H1 (cell line): ENCODE data around the gene NDUFB5. TPM values are rescaled to one million over a fixed set of nuclear protein-coding genes. Genes with fewer than 3 reads are reported as not detected.
A peak's percentile ranks its signal among the peaks of the same experiment; 100 is the strongest.

ENCODE experiments used
- CHD1 ChIP-seq: IDR thresholded peaks from 2 replicates; pipeline ENCODE4 v1.6.1; 2012; ENCODE audit warnings: low read depth, low read length, improper control_type of control experiment
- CREB1 ChIP-seq: IDR thresholded peaks from 2 replicates; pipeline ENCODE4 v1.6.1; 2012; ENCODE audit warnings: inconsistent platforms
- FOSL1 ChIP-seq: IDR thresholded peaks from 2 replicates; pipeline ENCODE4 v1.6.1; 2011; ENCODE audit warnings: mild to moderate bottlenecking, low read depth, low read length, moderate library complexity; ENCODE audit not compliant: insufficient read depth
- JUN ChIP-seq: IDR thresholded peaks from 2 replicates; pipeline ENCODE4 v1.6.1; 2011; ENCODE audit warnings: low read depth, mild to moderate bottlenecking, improper control_type of control experiment, low read length
- MAFK ChIP-seq: IDR thresholded peaks from 2 replicates; pipeline ENCODE4 v1.6.1; 2012; ENCODE audit warnings: low read depth, mild to moderate bottlenecking, improper control_type of control experiment, low read length
- RNF2 ChIP-seq: fragments of 200-900, 300-1000 bp; sonication (generic); IDR thresholded peaks from 2 replicates; pipeline ENCODE4 v1.7.1; 2016; ENCODE audit warnings: borderline replicate concordance, low read depth, mild to moderate bottlenecking, antibody characterized with exemption, low read length; ENCODE audit not compliant: poor library complexity, severe bottlenecking; ENCODE audit errors: missing control alignments
- SP1 ChIP-seq: IDR thresholded peaks from 2 replicates; pipeline ENCODE4 v1.6.1; 2011; ENCODE audit warnings: low read depth, low read length
- SUZ12 ChIP-seq: fragments of 200-600 bp; sonication (generic); IDR thresholded peaks from 2 replicates; pipeline ENCODE4 v1.6.1; 2012; ENCODE audit warnings: mild to moderate bottlenecking, inconsistent platforms, low read length, moderate library complexity, mixed read lengths
- TCF12 ChIP-seq: IDR thresholded peaks from 2 replicates; pipeline ENCODE4 v1.6.1; 2011; ENCODE audit warnings: low read depth, mild to moderate bottlenecking, low read length
- YY1 ChIP-seq: IDR thresholded peaks from 2 replicates; pipeline ENCODE4 v1.6.1; 2011; ENCODE audit warnings: low read depth, mild to moderate bottlenecking, low read length
- polyA plus RNA-seq, 7 experiments: library from polyadenylated mRNA; depleted of rRNA in 3 of 7; stranded (reverse) in 5 of 7; unstranded in 2 of 7; fragments of >200 nt in 5 of 7; fragments of 200-250 nt in 2 of 7; gene quantifications; 1 replicate in 5 of 7; 2 replicates in 1 of 7; 4 replicates in 1 of 7; pipeline versions ENCODE4 v1.2.1 to v1.2.3, GENCODE V29; 2011 to 2013; ENCODE audit warnings: missing spikeins in 2 of 7, mixed read lengths in 2 of 7
- total RNA-seq: library from RNA; stranded (reverse); fragmentation: NEBNext Ultra II Directional; extraction: Animal tissue kit (Norgen Biotek cat#: 25700); gene quantifications from 2 replicates; pipeline ENCODE4 v1.2.1, GENCODE V29; 2021
- TF ChIP-seq, protein P1 (sequence below): fragments of 300-600 bp; sonication (generic); IDR thresholded peaks from 2 replicates; pipeline ENCODE4 v1.7.1; 2012; ENCODE audit warnings: low read length, moderate library complexity, mild to moderate bottlenecking, inconsistent platforms; ENCODE audit not compliant: insufficient replicate concordance

The NDUFB5 gene
- total and polyA plus RNA-seq, 2 of the 8 experiments (the other 6 are each of a cell fraction or from before 2014, with no cell fraction given), result 46.1 to 85.8 TPM

DNA sequence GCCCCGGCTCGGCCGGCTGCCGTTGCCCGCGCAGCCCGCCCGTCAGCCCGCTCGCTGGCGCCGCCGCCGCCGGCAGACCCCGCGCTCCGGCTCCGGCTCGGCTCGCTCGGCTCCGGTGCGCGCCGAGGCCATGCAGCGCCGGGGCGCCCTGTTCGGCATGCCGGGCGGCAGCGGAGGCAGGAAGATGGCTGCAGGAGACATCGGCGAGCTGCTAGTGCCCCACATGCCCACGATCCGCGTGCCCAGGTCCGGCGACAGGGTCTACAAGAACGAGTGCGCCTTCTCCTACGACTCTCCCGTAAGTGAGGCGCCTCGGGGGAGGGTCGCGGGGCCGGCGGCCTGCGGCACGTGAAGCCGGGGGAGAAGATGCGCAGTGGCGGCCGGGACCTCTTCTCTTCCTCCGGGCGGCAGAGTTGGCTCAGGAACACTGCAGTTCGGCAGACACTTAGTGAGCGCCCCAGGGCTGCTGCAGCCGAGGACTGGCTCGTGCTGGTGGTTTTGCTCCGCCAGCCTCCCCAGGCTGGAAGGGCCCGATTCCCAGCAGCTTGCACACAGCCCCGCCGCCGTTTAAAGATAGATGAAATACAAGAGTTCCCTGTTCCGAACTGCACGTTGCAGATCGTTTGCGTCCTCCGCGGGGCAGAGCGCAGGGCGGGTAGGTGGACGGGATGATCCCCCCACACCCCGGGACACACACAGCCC is 48.7 kb downstream of the NDUFB5 start (continued):
- TF ChIP-seq RNF2, result no peak
- no peak for TF ChIP-seq MAFK
- TF ChIP-seq SUZ12, result peak; percentile 40; the same call in 1 of the 2 replicates
- TF ChIP-seq FOSL1, result no peak
- TF ChIP-seq, protein P1, sequence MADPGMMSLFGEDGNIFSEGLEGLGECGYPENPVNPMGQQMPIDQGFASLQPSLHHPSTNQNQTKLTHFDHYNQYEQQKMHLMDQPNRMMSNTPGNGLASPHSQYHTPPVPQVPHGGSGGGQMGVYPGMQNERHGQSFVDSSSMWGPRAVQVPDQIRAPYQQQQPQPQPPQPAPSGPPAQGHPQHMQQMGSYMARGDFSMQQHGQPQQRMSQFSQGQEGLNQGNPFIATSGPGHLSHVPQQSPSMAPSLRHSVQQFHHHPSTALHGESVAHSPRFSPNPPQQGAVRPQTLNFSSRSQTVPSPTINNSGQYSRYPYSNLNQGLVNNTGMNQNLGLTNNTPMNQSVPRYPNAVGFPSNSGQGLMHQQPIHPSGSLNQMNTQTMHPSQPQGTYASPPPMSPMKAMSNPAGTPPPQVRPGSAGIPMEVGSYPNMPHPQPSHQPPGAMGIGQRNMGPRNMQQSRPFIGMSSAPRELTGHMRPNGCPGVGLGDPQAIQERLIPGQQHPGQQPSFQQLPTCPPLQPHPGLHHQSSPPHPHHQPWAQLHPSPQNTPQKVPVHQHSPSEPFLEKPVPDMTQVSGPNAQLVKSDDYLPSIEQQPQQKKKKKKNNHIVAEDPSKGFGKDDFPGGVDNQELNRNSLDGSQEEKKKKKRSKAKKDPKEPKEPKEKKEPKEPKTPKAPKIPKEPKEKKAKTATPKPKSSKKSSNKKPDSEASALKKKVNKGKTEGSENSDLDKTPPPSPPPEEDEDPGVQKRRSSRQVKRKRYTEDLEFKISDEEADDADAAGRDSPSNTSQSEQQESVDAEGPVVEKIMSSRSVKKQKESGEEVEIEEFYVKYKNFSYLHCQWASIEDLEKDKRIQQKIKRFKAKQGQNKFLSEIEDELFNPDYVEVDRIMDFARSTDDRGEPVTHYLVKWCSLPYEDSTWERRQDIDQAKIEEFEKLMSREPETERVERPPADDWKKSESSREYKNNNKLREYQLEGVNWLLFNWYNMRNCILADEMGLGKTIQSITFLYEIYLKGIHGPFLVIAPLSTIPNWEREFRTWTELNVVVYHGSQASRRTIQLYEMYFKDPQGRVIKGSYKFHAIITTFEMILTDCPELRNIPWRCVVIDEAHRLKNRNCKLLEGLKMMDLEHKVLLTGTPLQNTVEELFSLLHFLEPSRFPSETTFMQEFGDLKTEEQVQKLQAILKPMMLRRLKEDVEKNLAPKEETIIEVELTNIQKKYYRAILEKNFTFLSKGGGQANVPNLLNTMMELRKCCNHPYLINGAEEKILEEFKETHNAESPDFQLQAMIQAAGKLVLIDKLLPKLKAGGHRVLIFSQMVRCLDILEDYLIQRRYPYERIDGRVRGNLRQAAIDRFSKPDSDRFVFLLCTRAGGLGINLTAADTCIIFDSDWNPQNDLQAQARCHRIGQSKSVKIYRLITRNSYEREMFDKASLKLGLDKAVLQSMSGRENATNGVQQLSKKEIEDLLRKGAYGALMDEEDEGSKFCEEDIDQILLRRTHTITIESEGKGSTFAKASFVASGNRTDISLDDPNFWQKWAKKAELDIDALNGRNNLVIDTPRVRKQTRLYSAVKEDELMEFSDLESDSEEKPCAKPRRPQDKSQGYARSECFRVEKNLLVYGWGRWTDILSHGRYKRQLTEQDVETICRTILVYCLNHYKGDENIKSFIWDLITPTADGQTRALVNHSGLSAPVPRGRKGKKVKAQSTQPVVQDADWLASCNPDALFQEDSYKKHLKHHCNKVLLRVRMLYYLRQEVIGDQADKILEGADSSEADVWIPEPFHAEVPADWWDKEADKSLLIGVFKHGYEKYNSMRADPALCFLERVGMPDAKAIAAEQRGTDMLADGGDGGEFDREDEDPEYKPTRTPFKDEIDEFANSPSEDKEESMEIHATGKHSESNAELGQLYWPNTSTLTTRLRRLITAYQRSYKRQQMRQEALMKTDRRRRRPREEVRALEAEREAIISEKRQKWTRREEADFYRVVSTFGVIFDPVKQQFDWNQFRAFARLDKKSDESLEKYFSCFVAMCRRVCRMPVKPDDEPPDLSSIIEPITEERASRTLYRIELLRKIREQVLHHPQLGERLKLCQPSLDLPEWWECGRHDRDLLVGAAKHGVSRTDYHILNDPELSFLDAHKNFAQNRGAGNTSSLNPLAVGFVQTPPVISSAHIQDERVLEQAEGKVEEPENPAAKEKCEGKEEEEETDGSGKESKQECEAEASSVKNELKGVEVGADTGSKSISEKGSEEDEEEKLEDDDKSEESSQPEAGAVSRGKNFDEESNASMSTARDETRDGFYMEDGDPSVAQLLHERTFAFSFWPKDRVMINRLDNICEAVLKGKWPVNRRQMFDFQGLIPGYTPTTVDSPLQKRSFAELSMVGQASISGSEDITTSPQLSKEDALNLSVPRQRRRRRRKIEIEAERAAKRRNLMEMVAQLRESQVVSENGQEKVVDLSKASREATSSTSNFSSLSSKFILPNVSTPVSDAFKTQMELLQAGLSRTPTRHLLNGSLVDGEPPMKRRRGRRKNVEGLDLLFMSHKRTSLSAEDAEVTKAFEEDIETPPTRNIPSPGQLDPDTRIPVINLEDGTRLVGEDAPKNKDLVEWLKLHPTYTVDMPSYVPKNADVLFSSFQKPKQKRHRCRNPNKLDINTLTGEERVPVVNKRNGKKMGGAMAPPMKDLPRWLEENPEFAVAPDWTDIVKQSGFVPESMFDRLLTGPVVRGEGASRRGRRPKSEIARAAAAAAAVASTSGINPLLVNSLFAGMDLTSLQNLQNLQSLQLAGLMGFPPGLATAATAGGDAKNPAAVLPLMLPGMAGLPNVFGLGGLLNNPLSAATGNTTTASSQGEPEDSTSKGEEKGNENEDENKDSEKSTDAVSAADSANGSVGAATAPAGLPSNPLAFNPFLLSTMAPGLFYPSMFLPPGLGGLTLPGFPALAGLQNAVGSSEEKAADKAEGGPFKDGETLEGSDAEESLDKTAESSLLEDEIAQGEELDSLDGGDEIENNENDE, result no peak
- no peak for TF ChIP-seq SP1
- TF ChIP-seq CREB1, result no peak; the same call in 1 of the 2 replicates
- no peak for TF ChIP-seq CHD1
- 0 out of 2 replicates have a peak, but pooled peaks have one; percentile 67 for TF ChIP-seq YY1
- TF ChIP-seq TCF12, result no peak
- TF ChIP-seq JUN, result no peak
